ENCODE data around the gene MORN5. TPM values are rescaled to one million over a fixed set of nuclear protein-coding genes. Genes with fewer than 3 reads are reported as not detected.

The MORN5 gene
- total and polyA plus RNA-seq, 2 experiments from 2014 or later, result not detected

DNA sequence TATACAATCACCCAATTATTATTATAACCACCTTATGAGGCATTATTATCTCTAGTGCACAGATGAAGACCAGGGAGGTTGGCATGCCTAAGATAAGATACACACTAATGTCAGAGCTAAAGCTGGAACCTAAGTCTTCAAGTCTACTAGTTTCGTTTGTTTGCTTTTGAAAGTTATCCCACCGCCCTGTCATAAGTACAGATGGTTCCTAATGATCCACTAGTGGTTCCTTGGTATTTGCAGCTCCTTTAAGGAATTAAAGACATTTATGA, 14.2 kb upstream of the MORN5 start:
- H3K4me3 Mint-ChIP-seq, result no peak overlapping the region

GRCh38 chr9:122151267-122151828, 8.4 kb upstream of the MORN5 start:
- H3K4me3 Mint-ChIP-seq, result no peak overlapping the region
- H3K27ac Mint-ChIP-seq, result no peak overlapping the region
- Histone ChIP-seq H3K4me1 (ENCODE audit: insufficient read depth) (peaks cover 10% of the 10 kb centered on the region; the same call in 1 of the 2 replicates), H3K27me3 (ENCODE audit: insufficient read depth) (no peaks in the 10 kb centered on the region), H3K4me2 (no peak overlapping the region), H3K27ac (ENCODE audit: low read depth) (no peak overlapping the region), H3K36me3 (ENCODE audit: insufficient read depth) (peaks cover 4% of the 10 kb centered on the region; the same call in 1 of the 2 replicates), H3K4me3 (no peak overlapping the region), H3F3A (replicated peaks; ENCODE audit: low read depth) (no peaks in the 10 kb centered on the region), H3K79me2 (replicated peaks; ENCODE audit: insufficient read depth) (peaks cover 27% of the 10 kb centered on the region), H2AFZ (no peak overlapping the region), H4K20me1 (replicated peaks; ENCODE audit: insufficient read depth) (peaks cover 8% of the 10 kb centered on the region), H3K9me2 (ENCODE audit: insufficient read depth) (no peaks in the 10 kb centered on the region)
- H3K27me3 Mint-ChIP-seq (ENCODE audit: insufficient read depth, low read depth, poor library complexity), result no peaks in the 10 kb centered on the region
- ATAC-seq, result no peak
- TF ChIP-seq NANOG (IDR thresholded peaks at IDR 0.05; ENCODE audit: borderline replicate concordance) (no peak), ZNF114 (CRISPR knock-in tag; IDR thresholded peaks at IDR 0.05) (no peak), CREB1 (CRISPR knock-in tag; IDR thresholded peaks at IDR 0.05; ENCODE audit: low read depth) (no peak), ZNF331 (CRISPR knock-in tag; IDR thresholded peaks at IDR 0.05; ENCODE audit: low read depth) (no peak), EZH2phosphoT487 (IDR thresholded peaks at IDR 0.05; ENCODE audit: unreplicated experiment) (no peak), JUNB (IDR thresholded peaks at IDR 0.05; ENCODE audit: unreplicated experiment) (no peak), STAT1 (IDR thresholded peaks at IDR 0.05; ENCODE audit: unreplicated experiment) (no peak)
- TF ChIP-seq, protein P1, sequence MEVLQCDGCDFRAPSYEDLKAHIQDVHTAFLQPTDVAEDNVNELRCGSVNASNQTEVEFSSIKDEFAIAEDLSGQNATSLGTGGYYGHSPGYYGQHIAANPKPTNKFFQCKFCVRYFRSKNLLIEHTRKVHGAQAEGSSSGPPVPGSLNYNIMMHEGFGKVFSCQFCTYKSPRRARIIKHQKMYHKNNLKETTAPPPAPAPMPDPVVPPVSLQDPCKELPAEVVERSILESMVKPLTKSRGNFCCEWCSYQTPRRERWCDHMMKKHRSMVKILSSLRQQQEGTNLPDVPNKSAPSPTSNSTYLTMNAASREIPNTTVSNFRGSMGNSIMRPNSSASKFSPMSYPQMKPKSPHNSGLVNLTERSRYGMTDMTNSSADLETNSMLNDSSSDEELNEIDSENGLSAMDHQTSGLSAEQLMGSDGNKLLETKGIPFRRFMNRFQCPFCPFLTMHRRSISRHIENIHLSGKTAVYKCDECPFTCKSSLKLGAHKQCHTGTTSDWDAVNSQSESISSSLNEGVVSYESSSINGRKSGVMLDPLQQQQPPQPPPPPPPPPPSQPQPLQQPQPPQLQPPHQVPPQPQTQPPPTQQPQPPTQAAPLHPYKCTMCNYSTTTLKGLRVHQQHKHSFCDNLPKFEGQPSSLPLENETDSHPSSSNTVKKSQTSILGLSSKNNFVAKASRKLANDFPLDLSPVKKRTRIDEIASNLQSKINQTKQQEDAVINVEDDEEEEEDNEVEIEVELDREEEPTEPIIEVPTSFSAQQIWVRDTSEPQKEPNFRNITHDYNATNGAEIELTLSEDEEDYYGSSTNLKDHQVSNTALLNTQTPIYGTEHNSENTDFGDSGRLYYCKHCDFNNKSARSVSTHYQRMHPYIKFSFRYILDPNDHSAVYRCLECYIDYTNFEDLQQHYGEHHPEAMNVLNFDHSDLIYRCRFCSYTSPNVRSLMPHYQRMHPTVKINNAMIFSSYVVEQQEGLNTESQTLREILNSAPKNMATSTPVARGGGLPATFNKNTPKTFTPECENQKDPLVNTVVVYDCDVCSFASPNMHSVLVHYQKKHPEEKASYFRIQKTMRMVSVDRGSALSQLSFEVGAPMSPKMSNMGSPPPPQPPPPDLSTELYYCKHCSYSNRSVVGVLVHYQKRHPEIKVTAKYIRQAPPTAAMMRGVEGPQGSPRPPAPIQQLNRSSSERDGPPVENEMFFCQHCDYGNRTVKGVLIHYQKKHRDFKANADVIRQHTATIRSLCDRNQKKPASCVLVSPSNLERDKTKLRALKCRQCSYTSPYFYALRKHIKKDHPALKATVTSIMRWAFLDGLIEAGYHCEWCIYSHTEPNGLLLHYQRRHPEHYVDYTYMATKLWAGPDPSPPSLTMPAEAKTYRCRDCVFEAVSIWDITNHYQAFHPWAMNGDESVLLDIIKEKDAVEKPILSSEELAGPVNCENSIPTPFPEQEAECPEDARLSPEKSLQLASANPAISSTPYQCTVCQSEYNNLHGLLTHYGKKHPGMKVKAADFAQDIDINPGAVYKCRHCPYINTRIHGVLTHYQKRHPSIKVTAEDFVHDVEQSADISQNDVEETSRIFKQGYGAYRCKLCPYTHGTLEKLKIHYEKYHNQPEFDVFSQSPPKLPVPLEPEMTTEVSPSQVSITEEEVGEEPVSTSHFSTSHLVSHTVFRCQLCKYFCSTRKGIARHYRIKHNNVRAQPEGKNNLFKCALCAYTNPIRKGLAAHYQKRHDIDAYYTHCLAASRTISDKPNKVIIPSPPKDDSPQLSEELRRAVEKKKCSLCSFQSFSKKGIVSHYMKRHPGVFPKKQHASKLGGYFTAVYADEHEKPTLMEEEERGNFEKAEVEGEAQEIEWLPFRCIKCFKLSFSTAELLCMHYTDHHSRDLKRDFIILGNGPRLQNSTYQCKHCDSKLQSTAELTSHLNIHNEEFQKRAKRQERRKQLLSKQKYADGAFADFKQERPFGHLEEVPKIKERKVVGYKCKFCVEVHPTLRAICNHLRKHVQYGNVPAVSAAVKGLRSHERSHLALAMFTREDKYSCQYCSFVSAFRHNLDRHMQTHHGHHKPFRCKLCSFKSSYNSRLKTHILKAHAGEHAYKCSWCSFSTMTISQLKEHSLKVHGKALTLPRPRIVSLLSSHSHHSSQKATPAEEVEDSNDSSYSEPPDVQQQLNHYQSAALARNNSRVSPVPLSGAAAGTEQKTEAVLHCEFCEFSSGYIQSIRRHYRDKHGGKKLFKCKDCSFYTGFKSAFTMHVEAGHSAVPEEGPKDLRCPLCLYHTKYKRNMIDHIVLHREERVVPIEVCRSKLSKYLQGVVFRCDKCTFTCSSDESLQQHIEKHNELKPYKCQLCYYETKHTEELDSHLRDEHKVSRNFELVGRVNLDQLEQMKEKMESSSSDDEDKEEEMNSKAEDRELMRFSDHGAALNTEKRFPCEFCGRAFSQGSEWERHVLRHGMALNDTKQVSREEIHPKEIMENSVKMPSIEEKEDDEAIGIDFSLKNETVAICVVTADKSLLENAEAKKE (CRISPR knock-in tag; IDR thresholded peaks at IDR 0.05), result no peak
- H3K4me1 Mint-ChIP-seq, result no peaks in the 10 kb centered on the region
- H3K9me3 Mint-ChIP-seq, result no peaks in the 10 kb centered on the region
- peaks cover 25% of the 10 kb centered on the region for H3K36me3 Mint-ChIP-seq (ENCODE audit: low read depth)
- no peak for DNase-seq (ENCODE audit: low spot score)

More for the DNA sequence above, 14.2 kb upstream of the MORN5 start:
- Histone ChIP-seq H3K4me3 (no peak overlapping the region), H3K4me1 (ENCODE audit: insufficient read depth) (no peaks in the 10 kb centered on the region), H2AFZ (no peak overlapping the region), H4K20me1 (replicated peaks; ENCODE audit: insufficient read depth) (no peaks in the 10 kb centered on the region; the same call in none of the 2 replicates), H3K27ac (ENCODE audit: low read depth) (no peak overlapping the region), H3K4me2 (no peak overlapping the region), H3K27me3 (ENCODE audit: insufficient read depth) (no peaks in the 10 kb centered on the region), H3K36me3 (ENCODE audit: insufficient read depth) (peaks cover 12% of the 10 kb centered on the region; the same call in 1 of the 2 replicates), H3K79me2 (replicated peaks; ENCODE audit: insufficient read depth) (no peaks in the 10 kb centered on the region), H3K9me2 (ENCODE audit: insufficient read depth) (no peaks in the 10 kb centered on the region), H3F3A (replicated peaks; ENCODE audit: low read depth) (no peaks in the 10 kb centered on the region)
- Mint-ChIP-seq H3K27me3 (ENCODE audit: insufficient read depth, low read depth, poor library complexity) (no peaks in the 10 kb centered on the region), H3K36me3 (ENCODE audit: low read depth) (peaks cover 30% of the 10 kb centered on the region), H3K9me3 (no peaks in the 10 kb centered on the region), H3K4me1 (no peaks in the 10 kb centered on the region), H3K27ac (no peak overlapping the region)
- TF ChIP-seq ZNF331 (CRISPR knock-in tag; IDR thresholded peaks at IDR 0.05; ENCODE audit: low read depth), result no peak
- TF ChIP-seq, protein P2, sequence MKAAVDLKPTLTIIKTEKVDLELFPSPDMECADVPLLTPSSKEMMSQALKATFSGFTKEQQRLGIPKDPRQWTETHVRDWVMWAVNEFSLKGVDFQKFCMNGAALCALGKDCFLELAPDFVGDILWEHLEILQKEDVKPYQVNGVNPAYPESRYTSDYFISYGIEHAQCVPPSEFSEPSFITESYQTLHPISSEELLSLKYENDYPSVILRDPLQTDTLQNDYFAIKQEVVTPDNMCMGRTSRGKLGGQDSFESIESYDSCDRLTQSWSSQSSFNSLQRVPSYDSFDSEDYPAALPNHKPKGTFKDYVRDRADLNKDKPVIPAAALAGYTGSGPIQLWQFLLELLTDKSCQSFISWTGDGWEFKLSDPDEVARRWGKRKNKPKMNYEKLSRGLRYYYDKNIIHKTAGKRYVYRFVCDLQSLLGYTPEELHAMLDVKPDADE (IDR thresholded peaks at IDR 0.05), result no peak
- ATAC-seq (no peak), DNase-seq (ENCODE audit: low spot score) (no peak)
